T-helper 1 cell (primary cell): ENCODE results near the gene PAIP1.
"Not testable (repeated sequence)": the region's sequence is repeated elsewhere in the genome, so short reads cannot be mapped to it uniquely, and the experiment has no call there.

Experiments
- DNase-seq, 5 donors: peaks; one replicate each; pipeline ENCODE4 v3.0.0-alpha.2; 2012 to 2020

The PAIP1 gene

GRCh38 chr5:43570450-43571158 lies 13.7 kb upstream of the PAIP1 start:
- no peak for DNase-seq

GRCh38 chr5:43569236-43569746 lies 12.4 kb upstream of the PAIP1 start:
- DNase-seq, result no peak

GRCh38 chr5:43567967-43568366 lies 11.1 kb upstream of the PAIP1 start:
- DNase-seq, result no peak

- no peak for DNase-seq
Observed at GRCh38 chr5:43565043-43565442, 8.2 kb upstream of the PAIP1 start.

- DNase-seq, result no peak
Observed at GRCh38 chr5:43564289-43564850, 7.5 kb upstream of the PAIP1 start.

- no peak for DNase-seq
Observed at GRCh38 chr5:43563321-43563720, 6.4 kb upstream of the PAIP1 start.

GRCh38 chr5:43561356-43561755 lies 4.5 kb upstream of the PAIP1 start:
- no peak for DNase-seq

GRCh38 chr5:43560128-43560527 lies 3.3 kb upstream of the PAIP1 start:
- DNase-seq, result no peak

- not testable (repeated sequence) for DNase-seq
Observed at GRCh38 chr5:43556607-43556856, 345 bp downstream of the PAIP1 start.

GRCh38 chr5:43555895-43556606 lies 826 bp downstream of the PAIP1 start:
- DNase-seq, result peak; percentile 19 to 42 (median 30)

- no peak for DNase-seq
Observed at GRCh38 chr5:43554497-43554896, 2.4 kb downstream of the PAIP1 start.

GRCh38 chr5:43553381-43553780 lies 3.5 kb downstream of the PAIP1 start:
- no peak for DNase-seq

GRCh38 chr5:43551731-43552130 lies 5.1 kb downstream of the PAIP1 start:
- no peak for DNase-seq

- DNase-seq, result not testable (repeated sequence)
Observed at GRCh38 chr5:43549272-43549671, 7.6 kb downstream of the PAIP1 start.

GRCh38 chr5:43548358-43548757 lies 8.5 kb downstream of the PAIP1 start:
- DNase-seq, result no peak

GRCh38 chr5:43547532-43547931 lies 9.3 kb downstream of the PAIP1 start:
- DNase-seq, result no peak

- no peak for DNase-seq
Observed at GRCh38 chr5:43543434-43543833, 13.4 kb downstream of the PAIP1 start.

GRCh38 chr5:43540746-43541145 lies 16.1 kb downstream of the PAIP1 start:
- no peak for DNase-seq

- DNase-seq, result no peak
Observed at GRCh38 chr5:43536972-43537371, 19.9 kb downstream of the PAIP1 start.

- DNase-seq, result peak in 1 of 5 donors; percentile 25
Observed at GRCh38 chr5:43533646-43534045, 23.2 kb downstream of the PAIP1 start.

GRCh38 chr5:43530648-43531047 lies 26.2 kb downstream of the PAIP1 start:
- no peak for DNase-seq

GRCh38 chr5:43523662-43524072 lies 33.2 kb downstream of the PAIP1 start:
- no peak for DNase-seq

GRCh38 chr5:43520615-43521014 lies 36.3 kb downstream of the PAIP1 start:
- DNase-seq, result no peak

GRCh38 chr5:43515678-43516048 lies 41.2 kb downstream of the PAIP1 start:
- DNase-seq, result no peak
